HCT116 (cell line): ENCODE results near the gene RASA2.

ENCODE experiments used
- CTCF ChIP-seq, 3 experiments: fragments of 200-600 bp in 1 of 3; sonication (generic) in 1 of 3; IDR thresholded peaks in 2 of 3; conservative IDR thresholded peaks in 1 of 3; 2 replicates each; pipeline ENCODE4 v1.5.1; 2012 to 2017; ENCODE audit warnings: low read depth in 2 of 3, low read length in 2 of 3, antibody characterized with exemption in 1 of 3, borderline replicate concordance in 1 of 3, control low read depth in 1 of 3, mild to moderate bottlenecking in 1 of 3, mixed read lengths in 1 of 3, mixed run types in 1 of 3, moderate library complexity in 1 of 3; ENCODE audit not compliant: insufficient read depth in 1 of 3
- ELF1 ChIP-seq: IDR thresholded peaks from 2 replicates; pipeline ENCODE4 v1.6.1; 2012; ENCODE audit warnings: low read depth, borderline replicate concordance
- EZH2 ChIP-seq: fragments of 200-600 bp; sonication (generic); IDR thresholded peaks from 2 replicates; pipeline ENCODE4 v1.6.1; 2017; ENCODE audit warnings: antibody characterized with exemption, mixed run types
- JUND ChIP-seq: IDR thresholded peaks from 2 replicates; pipeline ENCODE4 v1.6.1; 2012
- MAX ChIP-seq: IDR thresholded peaks from 2 replicates; pipeline ENCODE4 v1.6.1; 2012
- POLR2A ChIP-seq: IDR thresholded peaks from 2 replicates; pipeline ENCODE4 v1.7.0; 2011; ENCODE audit warnings: borderline replicate concordance; ENCODE audit not compliant: insufficient read depth, insufficient read length; ENCODE audit errors: extremely low read depth
- POLR2AphosphoS5 ChIP-seq: IDR thresholded peaks from 2 replicates; pipeline ENCODE4 v1.6.1; 2011; ENCODE audit warnings: mild to moderate bottlenecking, low read depth, low read length, moderate library complexity
- SIN3A ChIP-seq: IDR thresholded peaks from 2 replicates; pipeline ENCODE4 v1.6.1; 2012; ENCODE audit warnings: low read depth
- SP1 ChIP-seq: IDR thresholded peaks from 2 replicates; pipeline ENCODE4 v1.6.1; 2012; ENCODE audit warnings: low read depth
- YY1 ChIP-seq: IDR thresholded peaks from 2 replicates; pipeline ENCODE4 v1.6.1; 2011; ENCODE audit warnings: low read length, low read depth, moderate library complexity, mild to moderate bottlenecking; ENCODE audit not compliant: insufficient replicate concordance; ENCODE audit errors: extremely low read depth
- ZFX ChIP-seq: fragments of 450-650 bp; IDR thresholded peaks from 2 replicates; pipeline ENCODE4 v1.6.1; 2017

- TF ChIP-seq ZFX, result no peak
- no peak for TF ChIP-seq MAX
- no peak for TF ChIP-seq POLR2A
- TF ChIP-seq CTCF (IDR thresholded peaks at IDR 0.05 in 2 of 3, conservative IDR thresholded peaks at IDR 0.05 in 1 of 3; ENCODE audit: borderline replicate concordance in 1 of 3, insufficient read depth in 1 of 3, low read depth in 2 of 3, low read length in 2 of 3), result no peak
- no peak for TF ChIP-seq ELF1
- TF ChIP-seq SIN3A, result no peak
- no peak for TF ChIP-seq YY1
- TF ChIP-seq SP1, result no peak
- TF ChIP-seq POLR2AphosphoS5, result no peak
- no peak for TF ChIP-seq EZH2
- no peak for TF ChIP-seq JUND
Measured at GRCh38 chr3:141538568-141539240, 51.9 kb downstream of the RASA2 start.
